Amniotic stem cell (primary cell): Measurements from ENCODE around the gene REL.
"Not testable (repeated sequence)": the region's sequence is repeated elsewhere in the genome, so short reads cannot be mapped to it uniquely, and the experiment has no call there.

Source experiments
- DNase-seq: peaks from one replicate; lab custom pipeline; 2025; lab: John Stamatoyannopoulos, UW

Gene REL

DNA sequence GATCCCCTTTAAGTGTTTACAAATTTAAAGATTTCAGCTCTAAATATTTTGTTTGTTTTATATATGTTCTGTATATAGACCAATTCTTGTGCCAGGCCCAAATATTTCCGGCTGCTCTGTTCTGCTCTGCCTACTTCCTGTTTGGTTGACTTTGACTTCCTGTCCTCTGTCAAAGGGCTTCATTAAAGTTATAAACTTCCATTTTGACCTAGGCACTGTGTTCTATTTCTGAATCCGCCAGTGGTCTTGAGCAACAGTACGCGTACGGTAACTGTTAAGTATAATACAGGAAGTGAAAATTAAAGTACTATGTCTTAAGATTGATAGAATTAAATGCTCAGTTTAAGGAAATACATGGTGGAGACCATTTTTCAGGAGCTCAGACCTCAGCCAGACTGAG lies 13.5 kb upstream of the REL start:
- no peak for DNase-seq

DNA sequence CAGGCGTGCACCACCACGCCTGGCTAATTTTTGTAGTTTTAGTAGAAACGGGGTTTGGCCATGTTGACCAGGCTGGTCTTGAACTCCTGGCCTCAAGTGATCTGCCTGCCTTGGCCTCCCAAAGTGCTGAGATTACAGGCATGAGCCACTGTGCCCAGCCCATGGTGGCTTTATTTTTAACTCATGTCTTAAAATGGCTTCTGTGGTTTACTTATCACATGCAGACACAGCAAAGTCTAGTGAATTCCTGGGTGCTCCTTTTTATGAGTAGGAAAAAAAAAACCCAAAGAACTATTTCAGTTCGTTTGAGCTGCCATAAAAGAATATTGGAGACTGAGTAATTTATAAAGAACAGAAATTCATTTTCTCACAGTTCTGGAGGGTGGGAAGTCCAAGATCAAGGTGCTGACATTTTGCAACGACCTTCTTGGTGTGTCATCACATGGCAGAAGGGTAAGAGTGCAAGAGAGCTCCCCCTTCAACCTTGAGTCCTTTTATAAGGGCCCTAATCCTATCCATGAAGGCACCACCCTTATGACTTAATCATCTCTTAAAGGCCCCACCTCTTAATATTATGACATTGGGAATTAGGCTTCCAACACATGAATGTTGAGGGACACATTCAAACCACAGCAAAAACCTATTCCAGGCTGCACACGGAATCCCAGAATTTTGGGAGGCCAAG lies 12.6 kb upstream of the REL start:
- no peak for DNase-seq

DNA sequence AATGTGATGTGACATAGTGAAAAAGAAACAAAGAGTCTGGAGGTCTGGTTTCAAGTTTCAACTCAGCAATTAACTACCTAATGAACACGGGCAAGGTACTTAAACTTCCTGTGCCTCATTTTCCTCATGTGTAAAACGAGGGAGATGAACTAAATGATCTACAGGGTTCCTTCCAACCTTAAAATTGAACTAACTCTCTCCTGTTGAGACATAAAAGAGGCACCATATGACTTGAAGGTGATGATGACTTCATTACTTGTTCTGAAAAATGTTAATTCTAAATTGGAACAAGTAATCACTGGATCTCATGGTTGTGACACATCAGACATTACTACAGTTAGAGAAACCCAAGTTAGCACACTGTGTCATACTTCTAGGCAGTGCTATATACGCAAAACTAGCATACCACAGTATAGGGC lies 8.9 kb upstream of the REL start:
- DNase-seq = no peak

DNA sequence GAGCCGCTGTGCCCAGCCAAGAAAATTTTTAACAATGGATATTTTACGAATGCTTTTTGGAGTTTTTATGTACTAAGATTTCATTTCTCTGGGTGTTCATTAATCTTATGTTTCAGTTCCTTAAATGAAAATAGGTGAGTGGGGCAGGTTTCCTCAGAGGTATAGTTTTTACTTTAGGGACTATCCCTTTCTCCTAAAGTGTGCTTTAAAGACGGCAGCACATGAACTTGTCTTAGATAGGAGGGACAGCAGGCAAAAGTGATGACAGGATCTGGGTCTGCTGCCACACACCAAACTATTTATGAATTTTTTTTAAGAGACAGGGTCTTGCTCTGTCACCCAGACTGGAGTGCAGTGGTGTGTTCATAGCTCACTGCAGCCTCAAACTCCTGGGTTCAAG lies 8.0 kb upstream of the REL start:
- no peak for DNase-seq

DNA sequence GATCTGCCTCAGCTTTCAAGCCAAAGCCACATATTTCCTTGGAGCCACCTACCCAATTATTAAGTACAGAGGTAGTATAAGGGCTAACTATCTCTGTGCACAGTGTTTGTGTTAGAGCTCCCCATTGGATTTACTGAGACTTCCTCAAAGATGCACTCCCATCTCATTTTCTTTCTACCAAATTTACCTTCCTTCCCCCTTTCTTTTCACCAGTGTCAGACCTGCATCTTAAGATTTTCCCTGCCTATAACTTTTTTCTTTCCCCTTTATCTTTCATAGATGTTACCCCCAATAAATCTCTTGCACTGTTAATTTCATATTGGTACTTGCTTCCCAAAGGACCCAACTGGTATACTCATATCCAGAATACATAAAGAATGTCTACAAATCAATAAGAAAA lies 5.9 kb upstream of the REL start:
- DNase-seq = no peak

DNA sequence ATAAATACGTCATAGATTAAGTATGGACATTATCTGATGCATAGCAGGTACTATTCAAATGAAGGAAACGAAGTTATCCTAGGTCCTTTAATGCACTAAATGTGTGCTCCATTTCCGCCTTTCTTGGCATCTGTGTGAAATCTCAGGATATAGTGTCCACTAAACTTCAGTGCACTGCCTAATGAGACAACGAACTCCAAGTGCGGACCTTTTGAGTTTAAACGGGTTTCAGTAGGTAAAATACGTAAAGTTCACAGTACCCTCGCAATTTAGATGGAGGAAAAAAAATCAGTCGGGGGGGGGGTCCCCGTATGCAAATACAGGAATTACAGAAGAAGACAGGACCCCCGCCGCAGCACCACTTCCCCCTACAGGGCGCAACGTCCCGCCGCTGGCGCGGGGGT lies 729 bp upstream of the REL start:
- no peak for DNase-seq

- DNase-seq = no peak
These were observed 1.8 kb downstream of the REL start for GRCh38 chr2:60882971-60883753.

DNA sequence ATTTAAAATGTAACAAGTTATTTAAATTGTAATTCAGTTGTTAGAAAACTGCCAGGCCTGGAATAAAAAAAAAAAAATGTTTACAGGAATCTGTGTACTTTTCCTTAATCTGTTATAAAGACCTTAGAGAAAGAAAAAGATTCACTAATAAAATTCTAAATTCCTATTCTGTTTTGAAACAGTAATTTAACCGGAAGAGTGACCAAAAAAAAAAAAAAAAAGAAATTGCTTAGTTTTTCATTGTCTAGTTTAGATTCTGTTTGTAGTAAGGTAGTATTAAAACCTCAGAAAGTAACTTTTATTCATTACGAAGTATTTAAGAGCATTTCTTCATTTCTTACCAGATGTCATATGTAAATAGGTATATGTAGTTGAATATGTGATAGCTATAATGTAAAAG lies 2.5 kb downstream of the REL start:
- no peak for DNase-seq

GRCh38 chr2:60884800-60885199 lies 3.4 kb downstream of the REL start:
- DNase-seq = no peak

DNA sequence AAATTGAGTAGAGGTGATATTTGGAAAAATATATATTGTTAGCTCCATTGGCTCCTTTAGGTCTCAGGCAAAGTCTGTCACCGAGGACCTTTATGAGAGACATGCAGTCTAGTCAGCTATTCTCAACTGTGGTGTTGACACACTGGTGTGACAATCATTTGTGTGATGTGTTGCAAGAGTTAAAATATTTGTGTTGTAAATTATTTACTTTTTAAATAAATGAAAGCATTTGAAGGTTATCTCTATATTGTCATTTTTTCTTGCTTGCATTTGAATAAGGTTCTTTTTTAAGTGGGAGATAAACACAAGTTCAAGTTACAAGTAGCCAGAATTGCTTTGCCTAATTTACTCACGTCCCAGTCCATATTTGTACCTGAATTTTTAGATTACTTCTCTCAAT lies 4.3 kb downstream of the REL start:
- DNase-seq = no peak

DNA sequence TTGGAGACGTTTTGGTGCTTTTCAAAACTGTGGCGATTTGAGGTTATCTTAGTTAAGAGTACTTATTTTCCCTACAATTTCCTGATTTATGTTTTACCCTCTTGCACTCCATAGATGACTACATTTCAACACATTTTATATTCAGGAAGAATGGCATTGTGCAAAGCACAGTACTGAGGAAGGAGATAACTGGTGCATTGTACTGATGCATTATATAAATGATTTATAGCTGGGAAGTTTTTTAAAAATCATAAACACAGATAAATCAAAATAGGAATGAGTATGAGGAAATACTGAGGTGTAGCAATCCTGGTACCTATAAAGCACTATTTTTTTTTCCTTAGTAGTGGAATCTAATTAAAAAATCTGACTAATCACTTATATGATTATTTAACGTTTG lies 5.6 kb downstream of the REL start:
- DNase-seq = no peak

GRCh38 chr2:60888853-60889252 lies 7.5 kb downstream of the REL start:
- DNase-seq = no peak

GRCh38 chr2:60889581-60890392 lies 8.4 kb downstream of the REL start:
- not testable (repeated sequence) for DNase-seq

DNA sequence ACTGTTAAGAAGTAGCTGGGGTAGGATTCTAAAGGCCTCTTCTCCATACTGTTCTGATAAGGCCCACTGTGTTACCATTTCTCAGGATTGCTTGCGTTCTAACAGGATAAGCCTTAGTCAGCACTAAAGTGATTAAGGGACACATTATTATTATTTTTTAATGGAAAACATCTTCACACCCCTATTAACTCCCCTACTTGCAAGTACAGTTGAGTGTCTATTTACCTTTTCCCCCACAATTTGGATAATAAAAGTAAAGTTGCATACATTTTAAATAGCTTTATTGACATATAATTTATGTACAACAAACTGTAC lies 9.0 kb downstream of the REL start:
- DNase-seq = no peak

- no peak for DNase-seq
These were observed 9.8 kb downstream of the REL start for GRCh38 chr2:60891180-60891579.

DNA sequence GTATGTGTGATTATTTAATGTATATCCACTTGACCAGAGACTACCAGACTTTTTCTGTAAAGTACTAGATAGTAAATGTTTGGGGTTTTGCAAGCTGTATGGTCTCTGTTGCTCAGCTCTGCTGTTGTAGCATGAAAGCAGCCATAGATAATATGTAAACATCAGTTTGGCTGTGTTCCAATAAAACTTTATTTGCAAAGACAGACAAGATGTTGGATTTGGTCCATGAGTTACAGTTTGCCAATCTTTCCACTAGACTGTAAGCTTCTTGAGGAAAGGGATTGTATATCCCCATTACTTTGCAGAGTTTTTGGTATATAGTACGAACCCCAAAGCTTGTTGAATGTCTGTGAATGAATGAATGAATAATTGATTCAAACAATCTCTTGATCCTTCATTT lies 17.2 kb downstream of the REL start:
- no peak for DNase-seq

DNA sequence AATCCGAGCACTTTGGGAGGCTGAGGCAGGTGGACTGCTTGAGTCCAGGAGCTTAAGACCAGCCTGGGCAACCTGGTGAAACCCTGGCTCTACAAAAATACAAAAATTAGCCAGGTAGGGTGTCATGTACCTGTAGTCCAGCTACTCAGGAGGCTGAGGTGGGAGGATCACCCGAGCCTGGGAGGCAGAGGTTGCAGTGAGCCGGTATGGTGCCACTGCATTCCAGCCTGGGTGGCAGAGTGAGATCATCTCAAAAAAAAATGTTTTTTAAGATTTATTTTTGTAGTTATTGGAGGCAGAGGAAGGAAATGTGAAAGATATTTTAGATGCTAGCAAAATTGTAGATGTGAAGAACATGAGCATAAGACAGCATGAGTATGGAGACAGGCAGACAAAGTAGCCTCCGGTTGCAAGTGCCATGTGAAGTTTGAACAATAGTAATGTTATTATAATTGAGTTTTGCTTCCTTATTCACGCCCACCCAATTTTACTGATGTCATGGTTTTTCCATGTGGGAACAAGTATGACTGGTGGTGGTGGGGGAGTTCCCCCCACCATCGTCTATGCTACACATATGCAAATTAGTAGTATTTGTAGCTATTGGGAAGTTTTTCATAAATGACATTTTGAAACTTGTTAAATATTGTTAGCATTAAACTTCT lies 18.0 kb downstream of the REL start:
- DNase-seq = no peak

DNA sequence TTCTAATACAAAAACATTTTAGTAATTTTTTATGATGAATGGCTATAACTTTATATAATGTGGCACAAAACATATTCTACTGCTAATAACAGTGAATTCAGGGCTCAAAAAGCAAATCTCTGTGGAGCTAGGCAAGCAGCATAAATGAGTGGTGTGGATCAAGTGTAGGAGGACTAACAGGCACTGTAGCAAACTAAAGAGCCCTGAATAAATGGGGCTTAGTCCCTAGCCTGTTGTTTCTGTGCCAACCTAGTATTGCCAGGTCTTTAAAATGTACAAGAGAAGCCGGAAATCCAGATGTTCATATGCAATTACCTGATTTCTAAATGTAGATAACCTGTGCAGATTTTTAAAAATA lies 18.5 kb downstream of the REL start:
- DNase-seq = no peak

- DNase-seq = not testable (repeated sequence)
These were observed 19.9 kb downstream of the REL start for GRCh38 chr2:60901296-60901695.

GRCh38 chr2:60905867-60906266 lies 24.5 kb downstream of the REL start:
- not testable (repeated sequence) for DNase-seq

DNA sequence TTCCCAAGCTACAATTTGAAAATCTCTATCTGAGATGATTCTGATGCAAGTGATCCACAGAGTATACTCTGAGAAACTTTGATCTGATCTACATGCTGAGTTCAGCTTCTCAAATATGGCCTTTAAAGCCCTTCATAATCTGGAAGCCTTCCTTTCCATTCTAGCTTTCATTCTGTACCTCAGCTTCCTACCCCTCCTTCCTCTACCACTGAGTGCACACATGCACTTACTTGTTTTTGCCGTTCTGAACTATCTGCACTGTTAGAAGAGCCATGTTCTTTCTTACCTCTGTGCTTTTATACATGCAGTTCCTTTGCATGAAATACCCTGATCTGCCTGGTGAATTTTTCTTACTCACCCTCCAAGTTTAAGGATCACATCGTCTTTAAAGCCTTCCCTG lies 25.0 kb downstream of the REL start:
- DNase-seq = no peak

GRCh38 chr2:60907329-60907728 lies 26.0 kb downstream of the REL start:
- no peak for DNase-seq
